ENCODE measurements around the gene BBOF1. TPM values are rescaled to one million over a fixed set of nuclear protein-coding genes. Genes with fewer than 3 reads are reported as not detected.
"Not testable (repeated sequence)": the region's sequence is repeated elsewhere in the genome, so short reads cannot be mapped to it uniquely, and the experiment has no call there.

The BBOF1 gene
- total RNA-seq, 1 donor from 2014 or later, result 0.88 TPM

GRCh38 chr14:74084277-74085046 lies 65.3 kb downstream of the BBOF1 start, which contains the start of the genes ALDH6A1 and LIN52:
Gene ALDH6A1 (minus strand): TSS chr14:74084453. CDS start chr14:74084394, 59 bp downstream.
Gene LIN52 (plus strand): TSS chr14:74084956. CDS start chr14:74084975, 19 bp downstream.
- Mint-ChIP-seq H3K27ac (peak within 1 kb of the TSS; percentile 94), H3K36me3 (ENCODE audit: low read depth) (peaks cover 9% of the 10 kb centered on the region), H3K4me3 (peak within 1 kb of the TSS; percentile 94)

GRCh38 chr14:74085047-74085637 lies 66.0 kb downstream of the BBOF1 start:
- Mint-ChIP-seq H3K9me3 (peaks cover 8% of the 10 kb centered on the region), H3K36me3 (ENCODE audit: low read depth) (peaks cover 9% of the 10 kb centered on the region), H3K4me1 (ENCODE audit: low read depth) (peaks cover 45% of the 10 kb centered on the region), H3K4me3 (peak overlapping the region; percentile 94), H3K27ac (peak overlapping the region; percentile 94), H3K27me3 (ENCODE audit: insufficient read depth) (peaks cover 4% of the 10 kb centered on the region)
- DNase-seq (ENCODE audit: low spot score), result no peak
- intact Hi-C loops (cut with micrococcal nuclease), result loop anchor here (2.0 to 10.0 kb wide), 4 partner anchors 218 to 1190 kb away; partner anchors contain the start of genes ABCD4, FOS and PSEN1

More at GRCh38 chr14:74084277-74085046, 65.3 kb downstream of the BBOF1 start, which contains the start of the genes ALDH6A1 and LIN52:
- peaks cover 8% of the 10 kb centered on the region for H3K9me3 Mint-ChIP-seq
- peak; percentile 100 for DNase-seq (ENCODE audit: low spot score)
- H3K27me3 Mint-ChIP-seq (ENCODE audit: insufficient read depth), result peaks cover 4% of the 10 kb centered on the region
- intact Hi-C loops (cut with micrococcal nuclease), result loop anchor here (1.0 to 10.0 kb wide), 13 partner anchors 65 to 1190 kb away; partner anchors contain the start of genes ABCD4, BBOF1, COQ6 and ENTPD5
- peaks cover 45% of the 10 kb centered on the region for H3K4me1 Mint-ChIP-seq (ENCODE audit: low read depth)

- intact Hi-C loops (cut with micrococcal nuclease), result loop anchor here (2.0 to 10.0 kb wide), 4 partner anchors 217 to 1189 kb away; partner anchors contain the start of genes ABCD4, FOS and PSEN1
These were observed 66.7 kb downstream of the BBOF1 start for GRCh38 chr14:74085828-74086227.

DNA sequence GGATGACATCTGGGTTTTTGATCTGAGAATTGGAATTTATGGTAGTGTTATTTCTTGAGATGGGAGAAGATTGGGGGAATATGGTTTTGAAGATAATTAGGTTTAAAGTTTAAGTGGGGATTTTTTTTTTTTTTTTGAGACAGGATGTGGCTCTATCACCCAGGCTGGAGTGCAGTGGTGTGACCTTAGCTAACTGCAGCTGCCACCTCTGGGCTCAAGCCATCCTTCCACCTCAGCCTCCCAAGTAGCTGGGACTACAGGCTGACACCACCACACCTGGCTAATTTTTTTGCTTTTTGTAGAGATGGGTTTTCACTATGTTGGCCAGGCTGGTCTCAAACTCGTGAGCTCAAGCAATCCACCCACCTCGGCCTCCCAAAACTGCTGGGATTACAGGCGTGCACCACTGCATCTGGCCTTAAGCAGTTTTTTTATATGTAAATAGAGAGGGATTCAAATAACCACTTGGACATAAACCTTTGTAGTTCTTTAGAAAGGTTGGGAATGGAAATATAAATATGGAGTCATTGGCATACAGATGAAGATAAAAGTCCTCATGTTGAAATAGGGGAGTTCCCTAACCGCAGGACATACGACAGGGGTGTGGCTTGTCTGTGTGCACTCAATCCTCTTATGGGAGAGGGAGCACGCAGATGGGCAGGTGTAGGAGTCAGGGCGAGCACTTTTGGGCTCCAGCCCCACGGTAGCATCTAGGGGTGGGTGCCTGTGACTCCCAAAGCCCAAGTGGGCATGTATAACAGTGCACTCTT lies 70.3 kb downstream of the BBOF1 start:
- Mint-ChIP-seq H3K27me3 (ENCODE audit: insufficient read depth) (peaks cover 1% of the 10 kb centered on the region), H3K9me3 (peaks cover 8% of the 10 kb centered on the region), H3K4me1 (ENCODE audit: low read depth) (peaks cover 25% of the 10 kb centered on the region), H3K36me3 (ENCODE audit: low read depth) (peaks cover 14% of the 10 kb centered on the region), H3K27ac (peak overlapping the region; percentile 47), H3K4me3 (no peak overlapping the region)
- no peak for DNase-seq (ENCODE audit: low spot score)
- intact Hi-C loops (cut with micrococcal nuclease), result loop anchor here (10.0 kb wide), 3 partner anchors 305 to 1185 kb away; partner anchors contain the start of genes FOS and PSEN1

More at GRCh38 chr14:74085828-74086227, 66.7 kb downstream of the BBOF1 start:
- H3K4me3 Mint-ChIP-seq, result peak overlapping the region; percentile 94
- DNase-seq (ENCODE audit: low spot score), result no peak
- H3K36me3 Mint-ChIP-seq (ENCODE audit: low read depth), result peaks cover 12% of the 10 kb centered on the region
- H3K27me3 Mint-ChIP-seq (ENCODE audit: insufficient read depth), result peaks cover 4% of the 10 kb centered on the region
- peaks cover 8% of the 10 kb centered on the region for H3K9me3 Mint-ChIP-seq
- peak overlapping the region; percentile 94 for H3K27ac Mint-ChIP-seq
- H3K4me1 Mint-ChIP-seq (ENCODE audit: low read depth), result peaks cover 45% of the 10 kb centered on the region

DNA sequence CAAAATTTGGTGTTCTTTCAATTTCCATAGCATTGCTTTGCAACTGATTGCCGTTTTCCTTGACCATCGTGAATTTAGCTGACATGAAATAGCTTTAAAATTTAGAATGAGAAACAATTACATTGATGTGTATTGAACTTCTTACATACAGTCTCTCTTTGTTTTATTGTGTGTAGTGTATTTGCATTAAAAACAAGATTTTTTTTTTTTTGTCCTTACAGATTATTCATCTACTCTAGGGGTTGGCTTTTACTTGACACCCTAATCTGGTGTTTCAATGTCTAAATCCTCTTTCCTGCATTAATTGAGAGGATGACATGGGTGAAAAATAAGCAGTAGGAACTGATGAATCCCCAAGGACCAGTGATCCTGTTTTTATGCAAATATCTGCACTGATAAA lies 86.2 kb downstream of the BBOF1 start:
- Mint-ChIP-seq H3K27me3 (ENCODE audit: insufficient read depth) (no peaks in the 10 kb centered on the region), H3K4me3 (no peak overlapping the region), H3K27ac (no peak overlapping the region), H3K4me1 (ENCODE audit: low read depth) (no peaks in the 10 kb centered on the region), H3K9me3 (no peaks in the 10 kb centered on the region), H3K36me3 (ENCODE audit: low read depth) (peaks cover 19% of the 10 kb centered on the region)
- DNase-seq (ENCODE audit: low spot score), result no peak
- intact Hi-C loops (cut with micrococcal nuclease), result no loop called here

DNA sequence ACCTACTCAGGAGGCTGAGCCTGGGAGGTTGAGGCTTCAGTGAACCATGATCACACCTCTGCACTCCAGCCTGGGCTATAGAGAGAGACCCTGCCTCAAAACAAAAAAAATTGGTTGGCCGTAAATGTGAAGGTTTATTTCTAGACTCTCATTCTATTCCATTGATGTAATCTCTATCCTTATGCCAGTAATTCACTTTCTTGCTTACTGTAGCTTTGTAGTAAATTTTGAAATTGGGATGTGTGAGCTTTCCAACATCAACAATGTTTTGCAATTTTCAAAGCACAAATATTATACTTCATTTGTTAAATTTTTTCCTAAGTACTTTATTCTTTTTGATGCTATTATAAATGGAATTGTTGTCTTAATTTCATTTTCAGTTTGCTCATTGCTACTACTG lies 90.2 kb downstream of the BBOF1 start:
- Mint-ChIP-seq H3K27me3 (ENCODE audit: insufficient read depth) (no peaks in the 10 kb centered on the region), H3K27ac (no peak overlapping the region), H3K9me3 (no peaks in the 10 kb centered on the region), H3K4me3 (no peak overlapping the region), H3K4me1 (ENCODE audit: low read depth) (no peaks in the 10 kb centered on the region), H3K36me3 (ENCODE audit: low read depth) (peaks cover 12% of the 10 kb centered on the region)
- intact Hi-C loops (cut with micrococcal nuclease), result no loop called here
- DNase-seq (ENCODE audit: low spot score), result no peak

DNA sequence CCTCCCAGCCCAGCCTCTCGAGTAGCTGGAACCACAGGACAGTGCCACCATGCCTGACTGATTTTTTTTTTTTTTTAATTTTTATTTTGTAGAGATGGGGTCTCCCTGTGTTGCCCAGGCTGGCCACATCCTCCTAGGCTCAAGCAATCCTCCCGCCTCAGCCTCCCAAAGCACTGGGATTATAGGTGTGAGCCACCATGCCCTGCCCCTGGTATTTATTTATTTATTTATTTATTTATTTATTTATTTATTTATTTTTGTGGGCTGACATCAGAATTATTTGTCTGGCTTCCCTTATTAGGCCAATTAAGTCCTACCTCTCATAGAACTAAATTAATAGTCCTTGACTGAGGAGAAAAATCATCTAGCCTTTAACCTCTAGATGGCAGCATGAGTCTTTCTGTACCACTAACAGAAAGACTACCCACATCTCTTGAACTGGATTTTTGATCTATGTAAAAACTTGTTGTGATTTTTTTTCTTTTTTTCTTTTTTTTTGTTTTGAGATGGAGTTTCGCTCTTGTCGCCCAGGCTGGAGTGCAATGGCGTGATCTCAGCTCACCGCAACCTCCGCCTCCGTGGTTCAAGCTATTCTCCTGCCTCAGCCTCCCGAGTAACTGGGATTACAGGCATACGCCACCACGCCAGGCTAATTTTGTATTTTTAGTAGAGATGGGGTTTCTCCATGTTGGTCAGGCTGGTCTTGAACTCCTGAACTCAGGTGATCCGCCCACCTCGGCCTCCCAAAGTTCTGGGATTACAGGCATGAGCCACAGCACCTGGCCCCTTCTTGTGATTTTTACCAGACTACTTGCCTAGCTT lies 92.5 kb downstream of the BBOF1 start:
- DNase-seq (ENCODE audit: low spot score); H3K27ac Mint-ChIP-seq: not testable (repeated sequence)

More for the DNA sequence above, 92.5 kb downstream of the BBOF1 start:
- not testable (repeated sequence) for H3K4me1 Mint-ChIP-seq (ENCODE audit: low read depth); H3K27me3 Mint-ChIP-seq (ENCODE audit: insufficient read depth); H3K4me3 Mint-ChIP-seq; H3K9me3 Mint-ChIP-seq
- intact Hi-C loops (cut with micrococcal nuclease), result loop anchor here (1.0 kb wide), 3 partner anchors 106 to 146 kb away; no protein-coding TSS in a partner anchor
- H3K36me3 Mint-ChIP-seq (ENCODE audit: low read depth), result peaks cover 18% of the 10 kb centered on the region

Other genes with a start within 250 kb of the BBOF1 start
- 1.2 and 2.0 TPM in 2 replicates for gene PTGR2, start 167.5 kb upstream of the BBOF1 start, total RNA-seq
- gene ZNF410, start 132.5 kb upstream of the BBOF1 start, total RNA-seq, result 70.1 and 71.8 TPM in 2 replicates
- gene FAM161B, start 69.3 kb upstream of the BBOF1 start, total RNA-seq, result 0.76 and 0.83 TPM in 2 replicates
- gene COQ6, start 69.0 kb upstream of the BBOF1 start, total RNA-seq, result 17.9 and 19.2 TPM in 2 replicates
- 10.7 and 12.2 TPM in 2 replicates for gene ENTPD5, start 61 bp upstream of the BBOF1 start, total RNA-seq
- gene ALDH6A1, start 65.1 kb downstream of the BBOF1 start, total RNA-seq, result 10.8 and 11.0 TPM in 2 replicates
- gene LIN52, start 65.6 kb downstream of the BBOF1 start, total RNA-seq, result 15.9 and 17.2 TPM in 2 replicates
- not detected in 2 replicates for gene VSX2, start 220.1 kb downstream of the BBOF1 start, total RNA-seq

All from activated T-helper 1 cell treated with anti-CD3 and anti-CD28 coated beads, Interleukin-12 subunit alpha, Interleukin-12 subunit beta, Interleukin-2, Interleukin-4 antibody, amounts not matched to agents 30 ng/mL and 10 ng/mL and 1 ng/mL, durations not matched to agents 14 hours and 24 hours and 36 hours (primary cell).